HG02885 (cell line): ENCODE measurements around the gene PRKAR2B.

Experiments used
- ATAC-seq: cut with Tn5 transposase; IDR thresholded peaks from one replicate; pipeline ENCODE4 v1.9.1; 2021; ENCODE audit warnings: mild to moderate bottlenecking; ENCODE audit not compliant: unreplicated experiment, poor library complexity

PRKAR2B gene

DNA sequence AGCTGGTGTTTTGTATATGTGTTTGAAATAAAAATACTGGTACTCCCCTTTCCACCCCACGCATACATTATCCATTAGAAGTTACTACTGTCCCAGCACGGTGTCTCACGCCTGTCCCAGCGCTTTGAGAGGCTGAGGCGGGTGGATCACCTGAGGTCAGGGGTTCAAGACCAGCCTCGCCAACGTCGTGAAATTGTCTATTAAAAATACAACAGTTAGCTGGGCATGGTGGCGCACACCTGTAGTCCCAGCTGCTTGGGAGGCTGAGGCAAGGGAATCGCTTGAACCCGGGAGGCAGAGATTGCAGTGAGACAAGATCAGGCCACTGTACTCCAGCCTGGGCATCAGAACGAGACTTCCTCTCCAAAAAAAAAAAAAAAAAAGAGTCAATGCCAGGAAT lies 127.0 kb downstream of the PRKAR2B start:
- ATAC-seq, result no peak

GRCh38 chr7:107172276-107173032 lies 127.9 kb downstream of the PRKAR2B start:
- no peak for ATAC-seq

- no peak for ATAC-seq
Observed at GRCh38 chr7:107173191-107173590, 128.7 kb downstream of the PRKAR2B start.

- ATAC-seq, result peak; percentile 74
Observed at GRCh38 chr7:107173691-107174406, 129.3 kb downstream of the PRKAR2B start.

DNA sequence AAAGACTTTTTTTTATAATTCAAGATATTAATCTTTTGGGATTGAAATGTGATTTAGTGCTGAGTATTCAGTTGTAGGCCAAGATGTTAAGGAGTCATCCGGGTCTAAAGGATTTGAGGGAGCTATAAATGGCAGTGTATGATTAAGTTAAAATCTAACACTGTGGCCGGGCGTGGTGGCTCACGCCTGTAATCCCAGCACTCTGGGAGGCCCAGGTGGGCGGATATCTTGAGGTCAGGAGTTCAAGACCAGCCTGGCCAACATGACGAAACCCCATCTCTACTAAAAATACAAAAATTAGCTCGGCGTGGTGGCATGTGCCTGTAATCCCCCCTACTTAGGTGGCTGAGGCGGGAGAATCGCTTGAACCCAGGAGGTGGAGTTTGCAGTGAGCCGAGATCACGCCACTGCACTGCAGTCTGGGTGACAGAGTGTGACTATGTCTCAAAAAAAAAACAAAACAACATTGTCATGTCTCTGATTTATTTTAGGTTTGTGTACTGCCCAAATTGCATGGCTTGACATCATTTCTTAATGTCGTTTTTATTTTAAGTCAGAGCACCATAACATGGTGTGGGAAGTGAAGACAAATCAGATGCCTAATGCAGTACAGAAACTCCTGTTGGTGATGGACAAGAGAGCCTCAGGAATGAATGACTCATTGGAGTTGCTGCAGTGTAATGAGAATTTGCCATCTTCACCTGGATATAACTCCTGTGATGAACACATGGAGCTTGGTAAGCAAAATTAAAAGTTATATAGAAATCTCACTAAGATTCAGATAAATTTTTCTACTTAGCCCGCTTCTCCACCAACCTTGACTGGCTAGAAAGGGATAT lies 135.0 kb downstream of the PRKAR2B start:
- no peak for ATAC-seq

GRCh38 chr7:107180378-107180777 lies 135.9 kb downstream of the PRKAR2B start:
- ATAC-seq, result no peak

GRCh38 chr7:107181172-107181571 lies 136.7 kb downstream of the PRKAR2B start:
- ATAC-seq, result no peak

GRCh38 chr7:107185716-107186115 lies 141.2 kb downstream of the PRKAR2B start:
- no peak for ATAC-seq

DNA sequence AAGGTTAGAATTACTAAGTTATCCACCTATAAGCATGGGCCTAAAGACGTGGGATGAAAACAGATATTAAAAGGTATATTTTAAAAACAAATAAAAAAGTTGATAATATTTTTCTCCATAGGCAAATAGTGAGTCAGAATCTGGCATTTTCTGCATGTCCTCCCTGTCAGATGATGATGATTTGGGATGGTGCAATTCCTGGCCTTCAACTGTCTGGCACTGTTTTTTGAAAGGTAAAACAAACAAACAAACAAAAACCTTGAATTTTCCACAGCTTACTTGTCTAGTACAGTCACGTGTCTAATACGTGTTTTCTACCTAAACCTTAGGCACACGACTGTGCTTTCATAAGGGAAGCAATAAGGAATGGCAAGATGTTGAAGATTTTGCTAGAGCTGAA lies 141.7 kb downstream of the PRKAR2B start:
- ATAC-seq, result no peak

DNA sequence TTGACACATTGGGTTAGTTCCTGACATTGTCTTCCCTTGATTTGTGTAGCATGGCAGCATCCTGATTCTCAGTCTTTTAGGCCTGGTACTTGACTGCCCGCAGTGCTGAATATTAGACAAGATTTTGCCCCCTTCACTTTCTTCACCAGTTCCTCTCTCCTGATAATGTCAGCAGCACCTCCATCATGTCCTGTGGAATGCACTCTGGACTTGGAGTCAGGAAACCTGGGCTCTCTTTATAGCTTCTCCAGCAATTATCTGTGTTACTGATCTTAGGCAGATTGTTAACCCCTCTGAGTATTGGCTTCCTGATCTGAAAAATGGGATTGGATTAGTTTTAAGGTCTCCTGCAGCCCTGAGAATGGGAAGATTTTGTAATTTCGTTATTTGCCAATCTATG lies 143.3 kb downstream of the PRKAR2B start:
- ATAC-seq, result no peak

DNA sequence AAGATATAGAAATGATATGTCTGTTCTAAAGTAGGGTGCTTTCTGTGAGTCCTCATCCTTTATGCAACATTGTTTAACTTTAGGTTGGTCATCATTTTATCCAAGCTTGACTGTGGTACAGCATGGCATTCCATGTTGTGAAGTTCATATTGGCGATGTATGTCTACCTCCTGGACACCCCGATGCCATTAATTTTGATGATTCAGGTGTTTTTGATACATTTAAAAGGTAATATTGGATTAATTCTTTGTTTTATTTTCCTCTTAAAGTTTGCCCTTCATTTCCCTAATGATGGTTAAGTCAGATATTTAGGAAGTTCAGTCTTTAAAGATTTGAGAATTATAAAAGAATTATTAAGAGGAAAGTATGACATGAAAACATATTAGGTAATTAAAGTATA lies 145.6 kb downstream of the PRKAR2B start:
- no peak for ATAC-seq

GRCh38 chr7:107194052-107194451 lies 149.5 kb downstream of the PRKAR2B start:
- ATAC-seq, result no peak

DNA sequence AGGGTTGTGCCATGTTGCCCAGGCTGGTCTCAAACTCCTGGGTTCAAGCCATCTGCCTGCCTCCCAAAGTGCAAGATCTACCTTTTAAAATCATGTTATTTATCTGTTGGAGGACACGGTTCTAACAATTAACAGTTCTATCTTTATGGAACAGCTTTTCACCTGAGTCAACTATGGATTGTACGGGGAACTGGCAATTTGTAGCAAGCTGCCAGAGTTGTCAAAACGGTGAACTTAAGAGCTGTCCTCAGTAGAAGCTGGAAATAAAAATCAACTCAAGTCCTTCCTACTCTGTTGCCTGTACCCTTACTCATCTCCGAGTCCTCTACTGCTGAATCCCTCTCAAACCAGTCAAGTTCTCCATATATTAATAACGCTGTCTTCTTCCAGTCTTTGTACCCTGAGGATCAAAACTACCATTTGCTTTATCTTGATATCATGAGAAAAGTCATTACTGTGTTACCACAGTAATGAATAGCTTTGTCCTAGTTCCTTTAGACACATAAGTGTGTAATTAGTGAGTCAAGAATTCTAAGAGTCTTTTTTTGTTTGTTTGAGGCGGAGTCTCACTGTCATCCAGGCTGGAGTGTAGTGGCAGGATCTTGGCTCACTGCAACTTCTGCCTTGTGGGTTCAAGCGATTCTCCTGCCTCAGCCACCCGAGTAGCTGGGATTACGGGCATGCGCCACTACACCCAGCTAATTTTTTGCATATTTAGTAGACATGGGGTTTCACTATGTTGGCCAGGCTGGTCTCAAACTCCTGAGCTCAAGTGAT lies 152.5 kb downstream of the PRKAR2B start:
- no peak for ATAC-seq

DNA sequence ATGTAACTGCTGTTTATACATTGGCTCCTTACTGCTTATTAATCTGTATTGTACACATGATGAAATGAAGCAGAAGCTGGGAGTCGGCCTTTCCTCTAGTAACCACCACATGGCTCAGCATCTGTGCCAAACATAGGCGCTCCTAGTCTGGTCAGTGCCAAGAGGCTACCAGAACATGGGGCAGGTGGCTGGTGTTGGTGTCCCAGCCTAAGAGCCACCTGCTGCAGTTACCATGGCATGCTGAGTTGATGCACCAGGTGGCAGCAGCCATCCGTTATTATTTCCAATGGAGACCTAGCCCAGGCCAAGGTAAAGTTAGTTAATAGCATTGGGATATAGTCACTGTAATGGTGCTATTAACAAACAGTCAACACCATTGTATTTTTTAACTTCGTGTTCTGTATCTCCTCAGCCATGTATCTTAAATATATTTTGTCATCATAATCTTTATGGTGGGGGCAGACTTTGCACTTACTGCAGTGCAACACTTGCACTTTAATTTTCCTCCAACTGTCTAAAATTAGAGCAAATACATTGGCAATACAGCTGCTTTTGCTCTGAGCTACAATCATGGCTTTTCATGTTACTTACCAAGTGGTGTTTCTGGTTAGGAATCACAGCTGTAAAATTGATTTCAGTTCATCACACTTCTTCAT lies 157.4 kb downstream of the PRKAR2B start:
- ATAC-seq, result peak; percentile 62

- no peak for ATAC-seq
Observed at GRCh38 chr7:107203607-107204006, 159.1 kb downstream of the PRKAR2B start.

- ATAC-seq, result no peak
Observed at GRCh38 chr7:107206136-107206535, 161.6 kb downstream of the PRKAR2B start.

- no peak for ATAC-seq
Observed at GRCh38 chr7:107206706-107207105, 162.2 kb downstream of the PRKAR2B start.

- ATAC-seq, result no peak
Observed at GRCh38 chr7:107207459-107207858, 163.0 kb downstream of the PRKAR2B start.

- ATAC-seq, result no peak
Observed at GRCh38 chr7:107208024-107208521, 163.6 kb downstream of the PRKAR2B start.

DNA sequence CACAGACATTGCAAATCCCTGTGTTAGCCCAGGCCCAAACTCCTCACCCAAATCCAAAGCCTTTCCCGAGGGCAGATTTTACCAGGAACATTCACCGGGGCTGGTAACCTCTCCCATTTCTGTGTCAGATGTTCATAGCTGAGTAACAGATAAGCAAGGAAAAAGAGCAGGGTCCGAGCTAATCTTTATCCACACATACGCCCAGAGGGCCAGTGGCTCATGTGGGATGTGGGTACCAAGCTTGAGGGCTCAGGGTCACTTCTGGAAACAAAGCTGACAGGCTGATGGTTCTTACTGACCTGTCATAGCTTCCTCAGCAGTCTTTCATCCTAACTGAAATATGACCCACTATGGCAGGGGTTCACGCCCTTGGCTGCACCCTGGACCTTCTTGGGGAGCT lies 164.1 kb downstream of the PRKAR2B start:
- ATAC-seq, result no peak
